ENCODE results near the gene CHRM3. TPM values are rescaled to one million over a fixed set of nuclear protein-coding genes. Genes with fewer than 3 reads are reported as not detected.

CHRM3 gene
- total RNA-seq, 1 experiment from 2014 or later = 2.3 TPM

GRCh38 chr1:239413916-239414315, 27.5 kb downstream of the CHRM3 start:
- DNase-seq = no peak
- H3K36me3 Mint-ChIP-seq (ENCODE audit: insufficient read depth, unreplicated experiment) = no peaks in the 10 kb centered on the region
- H3K4me3 Mint-ChIP-seq (ENCODE audit: low read depth, unreplicated experiment) = no peak overlapping the region
- no peaks in the 10 kb centered on the region for H3K27me3 Mint-ChIP-seq (ENCODE audit: unreplicated experiment)
- no peaks in the 10 kb centered on the region for H3K4me1 Mint-ChIP-seq (ENCODE audit: low read depth, unreplicated experiment)
- H3K27ac Mint-ChIP-seq (ENCODE audit: unreplicated experiment) = no peak overlapping the region
- TF ChIP-seq, protein P1, sequence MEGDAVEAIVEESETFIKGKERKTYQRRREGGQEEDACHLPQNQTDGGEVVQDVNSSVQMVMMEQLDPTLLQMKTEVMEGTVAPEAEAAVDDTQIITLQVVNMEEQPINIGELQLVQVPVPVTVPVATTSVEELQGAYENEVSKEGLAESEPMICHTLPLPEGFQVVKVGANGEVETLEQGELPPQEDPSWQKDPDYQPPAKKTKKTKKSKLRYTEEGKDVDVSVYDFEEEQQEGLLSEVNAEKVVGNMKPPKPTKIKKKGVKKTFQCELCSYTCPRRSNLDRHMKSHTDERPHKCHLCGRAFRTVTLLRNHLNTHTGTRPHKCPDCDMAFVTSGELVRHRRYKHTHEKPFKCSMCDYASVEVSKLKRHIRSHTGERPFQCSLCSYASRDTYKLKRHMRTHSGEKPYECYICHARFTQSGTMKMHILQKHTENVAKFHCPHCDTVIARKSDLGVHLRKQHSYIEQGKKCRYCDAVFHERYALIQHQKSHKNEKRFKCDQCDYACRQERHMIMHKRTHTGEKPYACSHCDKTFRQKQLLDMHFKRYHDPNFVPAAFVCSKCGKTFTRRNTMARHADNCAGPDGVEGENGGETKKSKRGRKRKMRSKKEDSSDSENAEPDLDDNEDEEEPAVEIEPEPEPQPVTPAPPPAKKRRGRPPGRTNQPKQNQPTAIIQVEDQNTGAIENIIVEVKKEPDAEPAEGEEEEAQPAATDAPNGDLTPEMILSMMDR (IDR thresholded peaks at IDR 0.05; ENCODE audit: unreplicated experiment) = no peak
- no peaks in the 10 kb centered on the region for H3K9me3 Mint-ChIP-seq (ENCODE audit: low read depth, unreplicated experiment)
- intact Hi-C loops (cut with micrococcal nuclease; ENCODE audit: unreplicated experiment) = loop anchor here (5.0 kb wide), 1 partner anchor 353 kb away; no protein-coding TSS in a partner anchor
- BruUV-seq (replicated peaks) = no TSS peak
- CTCF ChIA-PET = no interaction called here

- H3K4me3 Mint-ChIP-seq (ENCODE audit: low read depth, unreplicated experiment) = no peak overlapping the region
- no peaks in the 10 kb centered on the region for H3K27me3 Mint-ChIP-seq (ENCODE audit: unreplicated experiment)
- no TSS peak for BruUV-seq (replicated peaks)
- intact Hi-C loops (cut with micrococcal nuclease; ENCODE audit: unreplicated experiment) = no loop called here
- CTCF ChIA-PET = no interaction called here
- no peaks in the 10 kb centered on the region for H3K36me3 Mint-ChIP-seq (ENCODE audit: insufficient read depth, unreplicated experiment)
- DNase-seq = no peak
- no peaks in the 10 kb centered on the region for H3K4me1 Mint-ChIP-seq (ENCODE audit: low read depth, unreplicated experiment)
- TF ChIP-seq, protein P1 (IDR thresholded peaks at IDR 0.05; ENCODE audit: unreplicated experiment) = no peak
- no peaks in the 10 kb centered on the region for H3K9me3 Mint-ChIP-seq (ENCODE audit: low read depth, unreplicated experiment)
- no peak overlapping the region for H3K27ac Mint-ChIP-seq (ENCODE audit: unreplicated experiment)
Measured at GRCh38 chr1:239417221-239417620, 30.9 kb downstream of the CHRM3 start.

DNA sequence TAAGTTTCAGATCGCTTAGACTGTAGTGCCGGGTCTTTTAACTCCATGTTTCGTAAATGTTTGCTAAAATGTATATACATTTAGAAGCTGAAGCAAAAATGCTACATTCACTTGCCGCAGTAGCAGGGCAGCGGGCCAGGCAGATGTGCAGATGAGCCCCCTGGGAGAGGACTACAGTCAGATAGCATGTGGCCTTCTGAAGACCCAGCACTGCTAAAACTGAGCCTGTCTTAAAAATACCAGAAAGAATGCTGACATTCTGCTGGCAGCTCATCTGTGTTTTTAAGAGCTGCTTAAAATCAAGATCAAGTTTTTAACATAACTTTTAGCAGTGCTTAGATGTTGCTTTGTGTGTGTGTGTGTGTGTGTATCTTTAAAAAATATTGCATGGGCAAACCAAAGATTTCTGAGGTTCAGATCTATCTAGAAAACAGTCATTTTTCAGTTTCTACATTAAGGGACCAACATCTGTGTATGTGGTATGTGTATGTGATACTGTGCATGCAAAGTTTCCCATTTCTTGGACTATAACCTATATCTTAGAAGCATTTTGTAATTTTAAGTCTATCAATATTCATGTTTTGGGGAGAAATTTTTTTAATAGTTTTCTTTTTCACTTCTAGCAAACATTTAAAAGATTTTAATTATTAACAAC, 31.7 kb downstream of the CHRM3 start:
- H3K27me3 Mint-ChIP-seq (ENCODE audit: unreplicated experiment) = no peaks in the 10 kb centered on the region
- CTCF ChIA-PET = no interaction called here
- no peaks in the 10 kb centered on the region for H3K9me3 Mint-ChIP-seq (ENCODE audit: low read depth, unreplicated experiment)
- no peak overlapping the region for H3K27ac Mint-ChIP-seq (ENCODE audit: unreplicated experiment)
- no peak overlapping the region for H3K4me3 Mint-ChIP-seq (ENCODE audit: low read depth, unreplicated experiment)
- intact Hi-C loops (cut with micrococcal nuclease; ENCODE audit: unreplicated experiment) = no loop called here
- no peaks in the 10 kb centered on the region for H3K4me1 Mint-ChIP-seq (ENCODE audit: low read depth, unreplicated experiment)
- TF ChIP-seq, protein P1 (IDR thresholded peaks at IDR 0.05; ENCODE audit: unreplicated experiment) = no peak
- no TSS peak for BruUV-seq (replicated peaks)
- no peaks in the 10 kb centered on the region for H3K36me3 Mint-ChIP-seq (ENCODE audit: insufficient read depth, unreplicated experiment)
- no peak for DNase-seq

- Mint-ChIP-seq H3K36me3 (ENCODE audit: insufficient read depth, unreplicated experiment) (no peaks in the 10 kb centered on the region), H3K4me3 (ENCODE audit: low read depth, unreplicated experiment) (no peak overlapping the region), H3K9me3 (ENCODE audit: low read depth, unreplicated experiment) (no peaks in the 10 kb centered on the region), H3K4me1 (ENCODE audit: low read depth, unreplicated experiment) (no peaks in the 10 kb centered on the region), H3K27me3 (ENCODE audit: unreplicated experiment) (no peaks in the 10 kb centered on the region), H3K27ac (ENCODE audit: unreplicated experiment) (no peak overlapping the region)
- intact Hi-C loops (cut with micrococcal nuclease; ENCODE audit: unreplicated experiment) = no loop called here
- DNase-seq = no peak
- CTCF ChIA-PET = interaction anchor here (0.7 kb wide), 1 partner anchor 8 kb away, joined by 4 read pairs; no protein-coding TSS in a partner anchor
- TF ChIP-seq, protein P1 (IDR thresholded peaks at IDR 0.05; ENCODE audit: unreplicated experiment) = no peak
- BruUV-seq (replicated peaks) = no TSS peak
Measured at GRCh38 chr1:239418681-239419080, 32.3 kb downstream of the CHRM3 start.
